Vagina (tissue), 2 donors: ENCODE results near the gene RNU5D-1. TPM values are rescaled to one million over a fixed set of nuclear protein-coding genes. Genes with fewer than 3 reads are reported as not detected.

Source experiments
- DNase-seq, 2 donors: peaks; one replicate each; pipeline ENCODE4 v3.0.0-alpha.2; 2017; ENCODE audit errors: extremely low spot score in 2 of 2
- H3K27ac ChIP-seq: fragments of 200-600 bp; sonication (generic); one replicate; pipeline ENCODE4 v1.5.1; 2019
- H3K27me3 ChIP-seq: fragments of 200-600 bp; sonication (generic); one replicate; pipeline ENCODE4 v1.5.1; 2019
- H3K36me3 ChIP-seq, 2 donors: fragments of 200-600 bp; sonication (generic); one replicate each; pipeline ENCODE4 v1.5.1; 2017 to 2019
- H3K4me1 ChIP-seq: fragments of 200-600 bp; sonication (generic); one replicate; pipeline ENCODE4 v1.5.1; 2019
- H3K4me3 ChIP-seq, 2 donors: fragments of 200-600 bp; sonication (generic); 1 replicate in 1 of 2; 2 replicates in 1 of 2; pipeline ENCODE4 v1.5.1; 2016 to 2019
- H3K9me3 ChIP-seq: fragments of 200-600 bp; sonication (generic); one replicate; pipeline ENCODE4 v1.5.1; 2019
- POLR2A ChIP-seq, 2 donors: fragments of 450-650 bp; IDR thresholded peaks; one replicate each; pipeline ENCODE4 v1.6.1; 2017; ENCODE audit warnings: antibody characterized with exemption in 2 of 2, mild to moderate bottlenecking in 2 of 2, moderate library complexity in 2 of 2
- POLR2AphosphoS5 ChIP-seq, 2 donors: sonication (generic); formaldehyde crosslinking; IDR thresholded peaks; one replicate each; pipeline ENCODE4 v1.9.0; 2017; ENCODE audit warnings: antibody characterized with exemption in 2 of 2, mild to moderate bottlenecking in 2 of 2, low read depth in 1 of 2; ENCODE audit not compliant: insufficient read depth in 1 of 2
- intact Hi-C: fragments of 100-400 bp; cut with DNase I; formaldehyde crosslinking; loops from one replicate; pipeline ENCODE4 v1.15.1; 2023
- total RNA-seq: library from RNA; depleted of rRNA; stranded (reverse); fragments of >200 nt; gene quantifications from one replicate; pipeline ENCODE4 v1.2.3, GENCODE V29; 2016
- TF ChIP-seq, protein P1 (sequence below), 3 experiments: fragments of 450-650 bp in 2 of 3; fragments of 200-600 bp in 1 of 3; sonication (generic) in 1 of 3; IDR thresholded peaks; one replicate each; pipeline ENCODE4 v1.5.1; 2017 to 2019; ENCODE audit warnings: antibody characterized with exemption in 3 of 3, mild to moderate bottlenecking in 2 of 3, moderate library complexity in 2 of 3

The RNU5D-1 gene
- total RNA-seq, 1 donor from 2014 or later, result not detected

DNA sequence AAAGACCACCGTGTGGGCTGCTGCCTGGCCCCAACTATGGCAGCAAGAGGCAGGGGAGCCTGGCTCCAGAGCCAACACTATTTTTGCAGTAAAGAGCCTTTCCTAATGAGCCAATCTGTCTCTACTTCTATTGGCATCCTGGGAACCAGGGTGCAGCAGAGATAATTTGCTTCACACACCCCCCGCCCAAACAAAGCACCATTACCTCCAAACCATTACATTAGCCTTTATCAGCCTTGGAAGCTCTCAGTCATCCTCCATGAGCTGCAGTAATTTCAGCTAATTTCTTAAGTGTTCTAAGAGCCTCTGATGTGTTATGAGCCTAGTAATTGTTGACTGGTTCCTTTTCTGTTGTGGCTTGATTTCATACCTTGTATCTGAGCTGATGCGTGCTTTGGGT lies 34.9 kb downstream of the RNU5D-1 start:
- no peaks in the 10 kb centered on the region for H3K27me3 ChIP-seq
- DNase-seq, result no peak
- no peaks in the 10 kb centered on the region for H3K4me1 ChIP-seq
- no peak overlapping the region for H3K27ac ChIP-seq
- no peak for TF ChIP-seq POLR2A (IDR thresholded peaks at IDR 0.05)
- TF ChIP-seq, protein P1, sequence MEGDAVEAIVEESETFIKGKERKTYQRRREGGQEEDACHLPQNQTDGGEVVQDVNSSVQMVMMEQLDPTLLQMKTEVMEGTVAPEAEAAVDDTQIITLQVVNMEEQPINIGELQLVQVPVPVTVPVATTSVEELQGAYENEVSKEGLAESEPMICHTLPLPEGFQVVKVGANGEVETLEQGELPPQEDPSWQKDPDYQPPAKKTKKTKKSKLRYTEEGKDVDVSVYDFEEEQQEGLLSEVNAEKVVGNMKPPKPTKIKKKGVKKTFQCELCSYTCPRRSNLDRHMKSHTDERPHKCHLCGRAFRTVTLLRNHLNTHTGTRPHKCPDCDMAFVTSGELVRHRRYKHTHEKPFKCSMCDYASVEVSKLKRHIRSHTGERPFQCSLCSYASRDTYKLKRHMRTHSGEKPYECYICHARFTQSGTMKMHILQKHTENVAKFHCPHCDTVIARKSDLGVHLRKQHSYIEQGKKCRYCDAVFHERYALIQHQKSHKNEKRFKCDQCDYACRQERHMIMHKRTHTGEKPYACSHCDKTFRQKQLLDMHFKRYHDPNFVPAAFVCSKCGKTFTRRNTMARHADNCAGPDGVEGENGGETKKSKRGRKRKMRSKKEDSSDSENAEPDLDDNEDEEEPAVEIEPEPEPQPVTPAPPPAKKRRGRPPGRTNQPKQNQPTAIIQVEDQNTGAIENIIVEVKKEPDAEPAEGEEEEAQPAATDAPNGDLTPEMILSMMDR (IDR thresholded peaks at IDR 0.05), result no peak
- no peak for TF ChIP-seq POLR2AphosphoS5 (IDR thresholded peaks at IDR 0.05; ENCODE audit: insufficient read depth in 1 of 2, low read depth in 1 of 2)
- no peaks in the 10 kb centered on the region for H3K9me3 ChIP-seq
- no peak overlapping the region for H3K4me3 ChIP-seq
- H3K36me3 ChIP-seq, result no peaks in the 10 kb centered on the region
- intact Hi-C loops, result no loop called here

DNA sequence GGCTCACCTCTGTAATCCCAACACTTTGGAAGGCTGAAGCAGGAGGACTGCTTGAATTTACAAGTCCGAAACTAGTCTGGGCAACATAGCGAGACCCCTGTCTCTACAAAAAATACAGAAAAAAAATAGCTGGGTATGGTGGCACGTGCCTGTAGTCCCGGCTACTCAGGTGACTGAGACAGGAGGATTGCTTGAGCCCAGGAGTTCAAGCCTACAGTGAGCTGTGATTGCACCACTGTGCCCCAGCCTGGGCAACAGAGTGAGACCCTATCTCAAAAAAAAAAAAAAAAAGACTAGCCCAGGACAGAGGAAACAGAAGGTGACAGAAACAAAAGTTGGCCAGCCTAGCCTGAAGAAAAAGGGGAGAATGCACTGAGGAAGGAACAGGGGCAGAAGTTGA lies 35.3 kb downstream of the RNU5D-1 start:
- intact Hi-C loops, result no loop called here
- Histone ChIP-seq H3K27me3 (no peaks in the 10 kb centered on the region), H3K4me1 (no peaks in the 10 kb centered on the region), H3K9me3 (no peaks in the 10 kb centered on the region), H3K4me3 (no peak overlapping the region), H3K27ac (no peak overlapping the region), H3K36me3 (no peaks in the 10 kb centered on the region)
- TF ChIP-seq POLR2AphosphoS5 (IDR thresholded peaks at IDR 0.05; ENCODE audit: insufficient read depth in 1 of 2, low read depth in 1 of 2) (no peak), POLR2A (IDR thresholded peaks at IDR 0.05) (no peak)
- TF ChIP-seq, protein P1 (IDR thresholded peaks at IDR 0.05), result no peak
- no peak for DNase-seq

DNA sequence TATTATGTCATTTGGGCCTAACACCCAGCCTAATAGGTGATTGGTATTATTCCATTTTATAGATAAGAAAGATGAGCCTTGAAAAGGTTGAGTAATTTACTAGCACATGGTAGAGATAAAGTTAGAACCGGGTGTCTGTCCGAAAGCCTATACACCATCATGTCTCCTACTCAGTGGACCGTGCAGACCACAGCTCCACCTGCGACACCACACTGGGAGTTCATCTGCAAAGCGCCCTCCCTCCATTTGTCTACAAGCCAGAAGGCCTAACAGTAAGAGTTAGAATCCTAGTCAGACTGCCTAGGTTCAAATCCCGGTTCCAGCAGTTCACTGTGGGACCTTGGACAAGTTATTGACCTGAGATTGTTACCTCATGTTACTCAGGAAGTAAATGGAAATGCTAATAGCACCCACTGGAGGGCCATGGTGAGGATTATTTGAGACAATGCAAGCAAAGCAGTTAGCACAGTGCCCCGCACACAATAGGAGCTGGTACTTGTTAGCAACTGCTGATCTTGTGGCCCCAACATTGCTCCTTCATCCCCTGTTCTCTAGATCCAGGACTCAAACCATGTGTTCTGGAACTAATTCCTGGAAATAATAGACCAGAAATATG lies 36.0 kb downstream of the RNU5D-1 start:
- Histone ChIP-seq H3K4me3 (no peak overlapping the region), H3K36me3 (no peaks in the 10 kb centered on the region), H3K4me1 (no peaks in the 10 kb centered on the region), H3K9me3 (no peaks in the 10 kb centered on the region), H3K27ac (no peak overlapping the region), H3K27me3 (no peaks in the 10 kb centered on the region)
- DNase-seq, result no peak
- TF ChIP-seq POLR2AphosphoS5 (IDR thresholded peaks at IDR 0.05; ENCODE audit: insufficient read depth in 1 of 2, low read depth in 1 of 2) (no peak), POLR2A (IDR thresholded peaks at IDR 0.05) (no peak)
- TF ChIP-seq, protein P1 (IDR thresholded peaks at IDR 0.05), result no peak
- intact Hi-C loops, result no loop called here

DNA sequence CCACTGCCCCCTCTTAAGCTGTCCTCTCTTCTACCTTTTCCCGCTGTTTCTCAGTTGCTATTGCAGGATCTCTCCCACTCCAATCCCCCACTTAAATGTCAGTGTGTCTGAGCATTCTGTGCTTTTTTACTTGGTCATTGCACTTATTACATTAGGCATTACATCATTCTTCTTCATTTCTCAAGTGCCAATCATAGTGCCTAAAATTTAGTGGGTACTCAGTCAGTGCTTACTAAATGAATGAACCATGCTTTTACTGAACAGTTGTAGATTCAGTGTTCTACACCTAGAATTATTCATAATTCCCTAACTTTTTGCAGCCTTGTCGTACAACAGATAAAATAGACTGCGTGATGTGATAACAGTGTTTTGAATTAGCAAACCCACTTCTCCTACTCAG lies 37.1 kb downstream of the RNU5D-1 start:
- intact Hi-C loops, result no loop called here
- H3K27me3 ChIP-seq, result no peaks in the 10 kb centered on the region
- DNase-seq, result no peak
- no peaks in the 10 kb centered on the region for H3K4me1 ChIP-seq
- H3K4me3 ChIP-seq, result no peak overlapping the region
- no peaks in the 10 kb centered on the region for H3K9me3 ChIP-seq
- no peaks in the 10 kb centered on the region for H3K36me3 ChIP-seq
- no peak overlapping the region for H3K27ac ChIP-seq
- TF ChIP-seq, protein P1 (IDR thresholded peaks at IDR 0.05), result no peak
- TF ChIP-seq POLR2AphosphoS5 (IDR thresholded peaks at IDR 0.05; ENCODE audit: insufficient read depth in 1 of 2, low read depth in 1 of 2), result no peak
- TF ChIP-seq POLR2A (IDR thresholded peaks at IDR 0.05), result no peak

DNA sequence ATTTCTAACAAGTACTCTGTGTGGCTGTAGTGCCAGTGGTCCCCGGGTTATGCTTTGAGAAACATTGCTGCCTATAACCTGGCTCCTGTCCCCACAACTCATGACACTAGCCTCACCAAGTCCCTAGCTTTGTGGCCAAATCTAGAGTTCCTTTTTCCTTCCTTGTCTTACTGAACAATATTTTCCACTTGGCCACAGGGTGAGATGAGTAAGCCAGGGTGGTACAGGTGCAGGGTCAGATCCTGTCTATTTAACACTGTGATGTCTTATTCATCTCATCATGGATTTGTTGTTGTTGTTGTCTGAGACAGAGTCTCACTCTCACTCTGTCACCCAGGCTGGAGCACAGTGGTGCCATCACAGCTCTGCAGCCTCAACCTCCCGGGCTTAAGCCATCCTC lies 37.8 kb downstream of the RNU5D-1 start:
- DNase-seq, result no peak
- Histone ChIP-seq H3K4me3 (no peak overlapping the region), H3K27me3 (no peaks in the 10 kb centered on the region), H3K9me3 (no peaks in the 10 kb centered on the region), H3K36me3 (no peaks in the 10 kb centered on the region), H3K4me1 (no peaks in the 10 kb centered on the region), H3K27ac (no peak overlapping the region)
- intact Hi-C loops, result no loop called here
- TF ChIP-seq, protein P1 (IDR thresholded peaks at IDR 0.05), result no peak
- TF ChIP-seq POLR2AphosphoS5 (IDR thresholded peaks at IDR 0.05; ENCODE audit: insufficient read depth in 1 of 2, low read depth in 1 of 2), result no peak
- no peak for TF ChIP-seq POLR2A (IDR thresholded peaks at IDR 0.05)
